Prostate gland (tissue), 2 donors: Measurements from ENCODE around the gene TAF8. TPM values are rescaled to one million over a fixed set of nuclear protein-coding genes. Genes with fewer than 3 reads are reported as not detected.

Experiments
- DNase-seq: peaks from one replicate; pipeline ENCODE4 v3.0.0-alpha.2; 2019; ENCODE audit warnings: low spot score
- H3K27ac ChIP-seq, 2 donors: fragments of 200-600 bp; sonication (generic); 2 replicates each; pipeline ENCODE4 v1.5.1; 2017 to 2019
- H3K27me3 ChIP-seq: fragments of 200-600 bp; sonication (generic); replicated peaks from 2 replicates; pipeline ENCODE4 v1.5.1; 2019; ENCODE audit not compliant: insufficient read depth
- H3K36me3 ChIP-seq, 2 donors: fragments of 200-600 bp; sonication (generic); 1 replicate in 1 of 2; 2 replicates in 1 of 2; pipeline versions ENCODE4 v1.5.1 to v1.8.1; 2017 to 2019
- H3K4me1 ChIP-seq: fragments of 200-600 bp; sonication (generic); replicated peaks from 2 replicates; pipeline ENCODE4 v1.5.1; 2019
- H3K4me3 ChIP-seq, 2 donors: fragments of 200-600 bp; sonication (generic); 2 replicates each; pipeline ENCODE4 v1.5.1; 2017 to 2019
- H3K9me3 ChIP-seq: fragments of 200-600 bp; sonication (generic); 2 replicates; pipeline ENCODE4 v1.5.1; 2017
- CTCF ChIP-seq, 4 experiments: fragments of 200-600 bp in 2 of 4; fragments of 450-650 bp in 2 of 4; sonication (generic) in 2 of 4; IDR thresholded peaks; 1 replicate in 3 of 4; 2 replicates in 1 of 4; pipeline ENCODE4 v1.5.1; 2016 to 2019; ENCODE audit warnings: antibody characterized with exemption in 4 of 4, mild to moderate bottlenecking in 2 of 4, moderate library complexity in 2 of 4
- POLR2A ChIP-seq: fragments of 450-650 bp; IDR thresholded peaks from one replicate; pipeline ENCODE4 v1.6.1; 2016; ENCODE audit warnings: antibody characterized with exemption, mild to moderate bottlenecking
- POLR2AphosphoS5 ChIP-seq: sonication (generic); formaldehyde crosslinking; IDR thresholded peaks from one replicate; pipeline ENCODE4 v1.6.1; 2017; ENCODE audit warnings: antibody characterized with exemption
- WGBS: methylation state at CpG from one replicate; pipeline ENCODE4 v1.1.5; 2018; 5-methylcytosine and 5-hydroxymethylcytosine counted together
- intact Hi-C: fragments of 100-400 bp; cut with DNase I; formaldehyde crosslinking; loops from one replicate; pipeline ENCODE4 v1.14.2; 2022
- small RNA-seq, 2 donors: library from RNA; depleted of rRNA; stranded (forward); fragments of <200 nt; gene quantifications; one replicate each; pipeline ENCODE3, GENCODE V24; 2016
- total RNA-seq, 2 donors: library from RNA; depleted of rRNA; stranded (reverse); fragments of >200 nt; gene quantifications; one replicate each; pipeline ENCODE4 v1.1.0, GENCODE V29; 2016

TAF8 gene
- total RNA-seq, 2 donors from 2014 or later = 35.4 to 42.5 TPM

- H3K9me3 ChIP-seq = no peaks in the 10 kb centered on the region
- TF ChIP-seq CTCF (IDR thresholded peaks at IDR 0.05) = no peak
- no peak for TF ChIP-seq POLR2AphosphoS5
- TF ChIP-seq POLR2A = no peak
- no peak for DNase-seq
- 93% methylated on average over 2 of the region's 2 CpGs for WGBS
- H3K4me1 ChIP-seq = peaks cover 25% of the 10 kb centered on the region
- H3K27me3 ChIP-seq = no peaks in the 10 kb centered on the region
- intact Hi-C loops = no loop called here
- no peak overlapping the region for H3K4me3 ChIP-seq
- no peaks in the 10 kb centered on the region for H3K36me3 ChIP-seq
- no peak overlapping the region for H3K27ac ChIP-seq
These were observed 85.4 kb downstream of the TAF8 start for GRCh38 chr6:42135722-42136121.

GRCh38 chr6:42136508-42137193 is 86.3 kb downstream of the TAF8 start:
- Histone ChIP-seq H3K27ac (peak overlapping the region; percentile 71 to 87), H3K36me3 (no peaks in the 10 kb centered on the region), H3K27me3 (no peaks in the 10 kb centered on the region), H3K4me1 (peaks cover 25% of the 10 kb centered on the region), H3K4me3 (peak overlapping the region in 1 of 2 donors; percentile 7), H3K9me3 (no peaks in the 10 kb centered on the region)
- TF ChIP-seq CTCF (IDR thresholded peaks at IDR 0.05) (no peak), POLR2AphosphoS5 (no peak), POLR2A (no peak)
- no peak for DNase-seq
- intact Hi-C loops = no loop called here
- WGBS = 39% methylated on average over 14 of the region's 14 CpGs

Small RNA genes lying within 50 kb of the gene (small RNA-seq; reads per million reads assigned to genes)
- gene RNU6-761P = 0 reads per million in 2 donors

Other genes with a start within 250 kb of the TAF8 start
- 10 to 100 TPM in 1 of 2 donors, 1 to 10 TPM in 1; 1.7 to 19.5 TPM for gene USP49, start 155.1 kb upstream of the TAF8 start, total RNA-seq
- gene MED20, start 129.4 kb upstream of the TAF8 start, total RNA-seq = 10 to 100 TPM; 20.2 to 25.5 TPM
- 10 to 100 TPM in 1 of 2 donors, 1 to 10 TPM in 1; 9.5 to 12.6 TPM for gene BYSL, start 129.0 kb upstream of the TAF8 start, total RNA-seq
- gene CCND3, start 108.7 kb upstream of the TAF8 start, total RNA-seq = 100 to 1,000 TPM; 145 to 153 TPM
- 10 to 100 TPM; 30.8 to 45.9 TPM for gene C6orf132, start 92.1 kb downstream of the TAF8 start, total RNA-seq
- gene GUCA1A, start 122.8 kb downstream of the TAF8 start, total RNA-seq = 1 to 10 TPM in 1 of 2 donors, not detected in 1; 2.1 TPM
- under 1 TPM in 1 of 2 donors, not detected in 1; 0.68 TPM for gene GUCA1B, start 144.4 kb downstream of the TAF8 start, total RNA-seq
- gene MRPS10, start 167.3 kb downstream of the TAF8 start, total RNA-seq = 10 to 100 TPM; 27.5 to 31.8 TPM